SK-N-SH treated with all-trans-retinoic acid at 6 μM for 48 hours (cell line): ENCODE measurements around the gene FDXR.

Experiments used
- ATAC-seq: fragments of 200-7000 bp; cut with Tn5 transposase; 3 replicates; pipeline ENCODE4 v1.9.1; 2020; ENCODE audit warnings: mild to moderate bottlenecking, moderate library complexity
- ARNTL ChIP-seq: fragments of 450-650 bp; formaldehyde crosslinking; IDR thresholded peaks from 2 replicates; pipeline ENCODE4 v1.5.0; 2020; ENCODE audit warnings: low read depth, mild to moderate bottlenecking, moderate library complexity, borderline replicate concordance
- BACH2 ChIP-seq: fragments of 250-450 bp; sonication (Bioruptor Pico); IDR thresholded peaks from 2 replicates; pipeline ENCODE4 v1.9.0; 2021; ENCODE audit warnings: mild to moderate bottlenecking, borderline replicate concordance
- CREB5 ChIP-seq: fragments of 250-450 bp; sonication (Bioruptor Pico); IDR thresholded peaks from 2 replicates; pipeline ENCODE4 v1.5.1; 2020; ENCODE audit warnings: low read depth, mild to moderate bottlenecking, moderate library complexity
- CSDC2 ChIP-seq: fragments of 250-450 bp; sonication (Bioruptor Pico); IDR thresholded peaks from 2 replicates; pipeline ENCODE4 v1.5.0; 2020; ENCODE audit warnings: mild to moderate bottlenecking, moderate library complexity
- CSRNP3 ChIP-seq: fragments of 250-450 bp; sonication (Bioruptor Pico); IDR thresholded peaks from 2 replicates; pipeline ENCODE4 v1.5.1; 2021; ENCODE audit warnings: mild to moderate bottlenecking, moderate library complexity
- ESRRG ChIP-seq: fragments of 250-450 bp; sonication (Bioruptor Pico); IDR thresholded peaks from 2 replicates; pipeline ENCODE4 v1.6.1; 2021; ENCODE audit warnings: mild to moderate bottlenecking
- GLIS3 ChIP-seq: fragments of 250-450 bp; sonication (Bioruptor Pico); IDR thresholded peaks from 2 replicates; pipeline ENCODE4 v1.5.0; 2020; ENCODE audit warnings: mild to moderate bottlenecking, moderate library complexity
- OSR1 ChIP-seq: fragments of 250-450 bp; sonication (Bioruptor Pico); IDR thresholded peaks from 2 replicates; pipeline ENCODE4 v1.8.0; 2022; ENCODE audit warnings: moderate library complexity, mild to moderate bottlenecking, inconsistent platforms
- PATZ1 ChIP-seq: fragments of 250-450 bp; sonication (Bioruptor Pico); IDR thresholded peaks from 2 replicates; pipeline ENCODE4 v1.8.0; 2020; ENCODE audit warnings: mild to moderate bottlenecking, moderate library complexity, borderline replicate concordance
- POU6F1 ChIP-seq: fragments of 250-450 bp; sonication (Bioruptor Pico); IDR thresholded peaks from 2 replicates; pipeline ENCODE4 v1.8.0; 2021; ENCODE audit warnings: low read depth, mild to moderate bottlenecking, moderate library complexity, borderline replicate concordance
- PPARA ChIP-seq: fragments of 250-450 bp; sonication (Bioruptor Pico); IDR thresholded peaks from 2 replicates; pipeline ENCODE4 v1.5.0; 2020; ENCODE audit warnings: mild to moderate bottlenecking, borderline replicate concordance
- RARB ChIP-seq: fragments of 250-450 bp; sonication (Bioruptor Pico); IDR thresholded peaks from 2 replicates; pipeline ENCODE4 v1.8.0; 2021; ENCODE audit warnings: mild to moderate bottlenecking, moderate library complexity
- TCF4 ChIP-seq: fragments of 250-450 bp; sonication (Bioruptor Pico); IDR thresholded peaks from 2 replicates; pipeline ENCODE4 v1.8.0; 2021; ENCODE audit warnings: mild to moderate bottlenecking, moderate library complexity, borderline replicate concordance
- TOX ChIP-seq: fragments of 250-450 bp; sonication (Bioruptor Pico); IDR thresholded peaks from 2 replicates; pipeline ENCODE4 v1.8.0; 2021; ENCODE audit warnings: mild to moderate bottlenecking, moderate library complexity, borderline replicate concordance
- TSHZ2 ChIP-seq: fragments of 250-450 bp; sonication (Bioruptor Pico); IDR thresholded peaks from 2 replicates; pipeline ENCODE4 v1.5.0; 2020; ENCODE audit warnings: mild to moderate bottlenecking, moderate library complexity
- ZC3H10 ChIP-seq: fragments of 250-450 bp; sonication (Bioruptor Pico); IDR thresholded peaks from 2 replicates; pipeline ENCODE4 v1.5.1; 2021; ENCODE audit warnings: mild to moderate bottlenecking, moderate library complexity
- ZFP3 ChIP-seq: fragments of 250-450 bp; sonication (Bioruptor Pico); IDR thresholded peaks from 2 replicates; pipeline ENCODE4 v1.5.0; 2020; ENCODE audit warnings: mild to moderate bottlenecking, moderate library complexity
- ZFP30 ChIP-seq: fragments of 450-650 bp; formaldehyde crosslinking; IDR thresholded peaks from 2 replicates; pipeline ENCODE4 v1.5.0; 2022; ENCODE audit warnings: mild to moderate bottlenecking, moderate library complexity
- ZNF565 ChIP-seq: fragments of 450-650 bp; formaldehyde crosslinking; conservative IDR thresholded peaks from 2 replicates; pipeline ENCODE4 v1.5.0; 2020; ENCODE audit warnings: low read depth, mild to moderate bottlenecking, moderate library complexity
- ZNF70 ChIP-seq: fragments of 450-650 bp; formaldehyde crosslinking; IDR thresholded peaks from 2 replicates; pipeline ENCODE4 v1.5.0; 2020; ENCODE audit warnings: mild to moderate bottlenecking, moderate library complexity
- ZNF8 ChIP-seq: fragments of 450-650 bp; formaldehyde crosslinking; IDR thresholded peaks from 2 replicates; pipeline ENCODE4 v1.5.0; 2020; ENCODE audit warnings: mild to moderate bottlenecking, moderate library complexity

The FDXR gene

GRCh38 chr17:74858672-74859458, 13.9 kb downstream of the FDXR start:
- no peak for ATAC-seq
- TF ChIP-seq ESRRG (CRISPR knock-in tag) (no peak), CSDC2 (CRISPR knock-in tag) (no peak), ZFP30 (CRISPR knock-in tag) (no peak), ZNF565 (CRISPR knock-in tag) (no peak), ZC3H10 (CRISPR knock-in tag) (no peak), TOX (no peak), BACH2 (no peak), ZNF70 (CRISPR knock-in tag) (no peak), RARB (CRISPR knock-in tag) (no peak), POU6F1 (CRISPR knock-in tag) (no peak), CREB5 (no peak), GLIS3 (no peak), TSHZ2 (CRISPR knock-in tag) (no peak), ZFP3 (CRISPR knock-in tag) (no peak), TCF4 (CRISPR knock-in tag) (no peak), PPARA (CRISPR knock-in tag) (no peak), PATZ1 (CRISPR knock-in tag) (no peak), CSRNP3 (no peak), ARNTL (CRISPR knock-in tag) (no peak), OSR1 (CRISPR knock-in tag) (no peak)

- ATAC-seq, result no peak
- TF ChIP-seq TSHZ2 (CRISPR knock-in tag), result no peak
- TF ChIP-seq CSDC2 (CRISPR knock-in tag), result no peak
- no peak for TF ChIP-seq ESRRG (CRISPR knock-in tag)
- no peak for TF ChIP-seq ZFP30 (CRISPR knock-in tag)
- TF ChIP-seq ZNF70 (CRISPR knock-in tag), result no peak
- no peak for TF ChIP-seq PATZ1 (CRISPR knock-in tag)
- TF ChIP-seq OSR1 (CRISPR knock-in tag), result no peak
- no peak for TF ChIP-seq BACH2
- TF ChIP-seq CSRNP3, result no peak
- no peak for TF ChIP-seq TCF4 (CRISPR knock-in tag)
- TF ChIP-seq ZNF8 (CRISPR knock-in tag), result no peak
- TF ChIP-seq PPARA (CRISPR knock-in tag), result no peak
- no peak for TF ChIP-seq GLIS3
- no peak for TF ChIP-seq ZNF565 (CRISPR knock-in tag)
These were observed 15.6 kb downstream of the FDXR start for GRCh38 chr17:74857191-74857590.
